DOHH2 (cell line): ENCODE results near the gene GRK6.

Experiments
- EZH2phosphoT487 ChIP-seq: fragments of 200-600 bp; sonication (generic); IDR thresholded peaks from 2 replicates; pipeline ENCODE4 v1.6.1; 2017; ENCODE audit warnings: borderline replicate concordance, mild to moderate bottlenecking, antibody characterized with exemption, low read length, moderate library complexity, mixed read lengths
- TF ChIP-seq, protein P1 (sequence below): fragments of 200-600 bp; sonication (generic); IDR thresholded peaks from one replicate; pipeline ENCODE4 v1.5.1; 2014; ENCODE audit warnings: antibody characterized with exemption, mild to moderate bottlenecking, low read depth, low read length; ENCODE audit not compliant: poor library complexity, severe bottlenecking

DNA sequence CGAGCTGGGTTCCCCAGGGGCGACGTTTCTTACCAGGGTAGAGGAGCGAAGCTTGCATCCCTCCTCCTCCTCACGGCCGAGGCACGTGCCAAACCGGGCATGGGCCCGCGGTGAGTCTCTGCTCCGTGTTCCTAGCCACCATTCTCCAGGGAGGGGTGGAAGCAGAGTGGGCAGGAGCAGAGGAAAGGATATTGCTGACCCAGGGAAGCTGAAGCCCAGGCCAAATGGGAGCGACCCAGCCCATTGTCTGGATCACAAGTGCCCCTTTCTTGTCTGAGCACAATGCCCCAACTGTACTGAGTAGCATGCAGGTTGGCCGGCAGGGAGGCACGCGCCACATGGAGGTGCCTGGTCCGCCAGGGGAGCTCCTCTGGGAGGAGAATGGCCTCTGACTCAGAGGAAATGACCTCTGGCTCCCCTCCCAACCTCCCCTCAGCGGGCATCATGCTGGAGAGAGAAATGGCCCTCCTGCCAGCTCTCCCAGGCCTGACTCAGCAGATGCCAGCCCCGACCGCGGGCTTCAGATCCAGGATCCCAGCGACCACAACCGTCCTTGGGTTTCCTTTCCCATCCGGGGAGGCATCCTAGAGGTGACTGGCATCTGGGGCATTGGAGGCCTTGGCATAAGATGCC, 21.3 kb downstream of the GRK6 start:
- TF ChIP-seq, protein P1, sequence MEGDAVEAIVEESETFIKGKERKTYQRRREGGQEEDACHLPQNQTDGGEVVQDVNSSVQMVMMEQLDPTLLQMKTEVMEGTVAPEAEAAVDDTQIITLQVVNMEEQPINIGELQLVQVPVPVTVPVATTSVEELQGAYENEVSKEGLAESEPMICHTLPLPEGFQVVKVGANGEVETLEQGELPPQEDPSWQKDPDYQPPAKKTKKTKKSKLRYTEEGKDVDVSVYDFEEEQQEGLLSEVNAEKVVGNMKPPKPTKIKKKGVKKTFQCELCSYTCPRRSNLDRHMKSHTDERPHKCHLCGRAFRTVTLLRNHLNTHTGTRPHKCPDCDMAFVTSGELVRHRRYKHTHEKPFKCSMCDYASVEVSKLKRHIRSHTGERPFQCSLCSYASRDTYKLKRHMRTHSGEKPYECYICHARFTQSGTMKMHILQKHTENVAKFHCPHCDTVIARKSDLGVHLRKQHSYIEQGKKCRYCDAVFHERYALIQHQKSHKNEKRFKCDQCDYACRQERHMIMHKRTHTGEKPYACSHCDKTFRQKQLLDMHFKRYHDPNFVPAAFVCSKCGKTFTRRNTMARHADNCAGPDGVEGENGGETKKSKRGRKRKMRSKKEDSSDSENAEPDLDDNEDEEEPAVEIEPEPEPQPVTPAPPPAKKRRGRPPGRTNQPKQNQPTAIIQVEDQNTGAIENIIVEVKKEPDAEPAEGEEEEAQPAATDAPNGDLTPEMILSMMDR = no peak
- no peak for TF ChIP-seq EZH2phosphoT487
